HG03460 (cell line): ENCODE data around the gene UBL3.
A peak's percentile ranks its signal among the peaks of the same experiment; 100 is the strongest.

Experiments
- ATAC-seq: cut with Tn5 transposase; IDR thresholded peaks from one replicate; pipeline ENCODE4 v1.9.1; 2021; ENCODE audit not compliant: unreplicated experiment

The UBL3 gene

GRCh38 chr13:29858231-29858630 is 7.8 kb upstream of the UBL3 start:
- ATAC-seq, result no peak

- ATAC-seq, result no peak
These were observed 6.7 kb upstream of the UBL3 start for GRCh38 chr13:29857085-29857484.

- no peak for ATAC-seq
These were observed 6.0 kb upstream of the UBL3 start for GRCh38 chr13:29856426-29856825.

GRCh38 chr13:29855784-29856183 is 5.4 kb upstream of the UBL3 start:
- ATAC-seq, result no peak

- ATAC-seq, result no peak
These were observed 4.6 kb upstream of the UBL3 start for GRCh38 chr13:29855009-29855408.

- no peak for ATAC-seq
These were observed 2.7 kb upstream of the UBL3 start for GRCh38 chr13:29853131-29853530.

- no peak for ATAC-seq
These were observed 2.1 kb upstream of the UBL3 start for GRCh38 chr13:29852472-29853054.

GRCh38 chr13:29849731-29850212 is 645 bp downstream of the UBL3 start:
- peak; percentile 30 for ATAC-seq

- no peak for ATAC-seq
These were observed 1.3 kb downstream of the UBL3 start for GRCh38 chr13:29849071-29849631.

- no peak for ATAC-seq
These were observed 2.9 kb downstream of the UBL3 start for GRCh38 chr13:29847501-29847983.

GRCh38 chr13:29846475-29847256 is 3.8 kb downstream of the UBL3 start:
- ATAC-seq, result no peak

GRCh38 chr13:29845440-29846056 is 4.9 kb downstream of the UBL3 start:
- no peak for ATAC-seq

- ATAC-seq, result no peak
These were observed 6.0 kb downstream of the UBL3 start for GRCh38 chr13:29844441-29844840.

GRCh38 chr13:29840585-29840984 is 9.8 kb downstream of the UBL3 start:
- no peak for ATAC-seq

- no peak for ATAC-seq
These were observed 14.9 kb downstream of the UBL3 start for GRCh38 chr13:29835280-29836061.

GRCh38 chr13:29832761-29833298 is 17.6 kb downstream of the UBL3 start:
- ATAC-seq, result no peak

GRCh38 chr13:29830000-29830399 is 20.4 kb downstream of the UBL3 start:
- ATAC-seq, result no peak

- no peak for ATAC-seq
These were observed 31.3 kb downstream of the UBL3 start for GRCh38 chr13:29819143-29819542.

GRCh38 chr13:29817604-29818378 is 32.6 kb downstream of the UBL3 start:
- ATAC-seq, result peak; percentile 97

GRCh38 chr13:29816715-29817114 is 33.7 kb downstream of the UBL3 start:
- ATAC-seq, result no peak
